Right lobe of liver (tissue), 4 donors: ENCODE data around the gene GATB.

Experiments used
- CTCF ChIP-seq, 4 donors: fragments of 200-600 bp in 3 of 4; fragments of 450-650 bp in 1 of 4; IDR thresholded peaks; one replicate each; pipeline versions ENCODE4 v1.5.1 to v1.8.0; 2016 to 2022; ENCODE audit warnings: antibody characterized with exemption in 4 of 4, mild to moderate bottlenecking in 2 of 4
- POLR2A ChIP-seq: fragments of 450-650 bp; IDR thresholded peaks from one replicate; pipeline ENCODE4 v1.6.1; 2017; ENCODE audit warnings: antibody characterized with exemption, mild to moderate bottlenecking
- donor health status: DM: no; HTN: no; CAD: no.
- donor health status: DM: no; HTN: no; CAD: no.
- donor health status: DM: no; HTN: yes; CAD: no.

- TF ChIP-seq CTCF (IDR thresholded peaks at IDR 0.05) = no peak
- TF ChIP-seq POLR2A = no peak
Observed at GRCh38 chr4:151728679-151729078, 32.1 kb downstream of the GATB start.
